Measurements from ENCODE around the gene YRDC.
"Not testable (repeated sequence)": the region's sequence is repeated elsewhere in the genome, so short reads cannot be mapped to it uniquely, and the experiment has no call there.

Gene YRDC

DNA sequence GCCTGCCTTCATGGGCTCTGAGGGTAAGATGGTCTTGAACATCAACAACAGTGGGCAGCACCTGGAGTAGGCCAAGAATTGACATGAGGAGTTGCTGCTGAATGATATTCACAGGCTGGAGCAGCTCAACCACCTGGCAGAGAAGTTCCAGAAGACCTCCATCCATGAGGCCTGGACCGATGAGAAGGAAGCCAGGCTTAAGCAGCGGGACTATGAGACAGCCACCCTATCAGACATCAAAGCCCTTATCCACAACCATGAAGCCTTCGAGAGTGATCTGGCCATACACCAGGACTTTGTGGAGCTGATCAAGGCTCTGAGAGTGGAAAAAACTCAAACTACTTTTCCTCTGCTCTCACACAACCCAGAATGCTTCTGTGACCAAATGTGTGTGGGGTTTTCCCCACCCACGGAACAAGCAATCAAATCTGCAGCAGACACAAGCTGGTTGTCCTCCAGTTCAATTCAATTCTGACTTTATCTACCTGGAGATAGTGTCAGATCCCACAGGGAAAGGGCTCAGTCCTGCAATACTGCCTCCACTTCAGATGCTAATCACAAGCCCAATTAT lies 31.0 kb downstream of the YRDC start:
- DNase-seq: no peak
- no peak overlapping the region for H3K27ac Mint-ChIP-seq
- H3K27me3 Mint-ChIP-seq (ENCODE audit: low read depth, poor library complexity): peaks cover 78% of the 10 kb centered on the region
- TF ChIP-seq, protein P1, sequence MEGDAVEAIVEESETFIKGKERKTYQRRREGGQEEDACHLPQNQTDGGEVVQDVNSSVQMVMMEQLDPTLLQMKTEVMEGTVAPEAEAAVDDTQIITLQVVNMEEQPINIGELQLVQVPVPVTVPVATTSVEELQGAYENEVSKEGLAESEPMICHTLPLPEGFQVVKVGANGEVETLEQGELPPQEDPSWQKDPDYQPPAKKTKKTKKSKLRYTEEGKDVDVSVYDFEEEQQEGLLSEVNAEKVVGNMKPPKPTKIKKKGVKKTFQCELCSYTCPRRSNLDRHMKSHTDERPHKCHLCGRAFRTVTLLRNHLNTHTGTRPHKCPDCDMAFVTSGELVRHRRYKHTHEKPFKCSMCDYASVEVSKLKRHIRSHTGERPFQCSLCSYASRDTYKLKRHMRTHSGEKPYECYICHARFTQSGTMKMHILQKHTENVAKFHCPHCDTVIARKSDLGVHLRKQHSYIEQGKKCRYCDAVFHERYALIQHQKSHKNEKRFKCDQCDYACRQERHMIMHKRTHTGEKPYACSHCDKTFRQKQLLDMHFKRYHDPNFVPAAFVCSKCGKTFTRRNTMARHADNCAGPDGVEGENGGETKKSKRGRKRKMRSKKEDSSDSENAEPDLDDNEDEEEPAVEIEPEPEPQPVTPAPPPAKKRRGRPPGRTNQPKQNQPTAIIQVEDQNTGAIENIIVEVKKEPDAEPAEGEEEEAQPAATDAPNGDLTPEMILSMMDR (IDR thresholded peaks at IDR 0.05): no peak
- H3K4me3 Mint-ChIP-seq: no peak overlapping the region
- no peaks in the 10 kb centered on the region for H3K4me1 Mint-ChIP-seq
- H3K9me3 Mint-ChIP-seq: peaks cover 26% of the 10 kb centered on the region
- no peaks in the 10 kb centered on the region for H3K36me3 Mint-ChIP-seq (ENCODE audit: low read depth)

DNA sequence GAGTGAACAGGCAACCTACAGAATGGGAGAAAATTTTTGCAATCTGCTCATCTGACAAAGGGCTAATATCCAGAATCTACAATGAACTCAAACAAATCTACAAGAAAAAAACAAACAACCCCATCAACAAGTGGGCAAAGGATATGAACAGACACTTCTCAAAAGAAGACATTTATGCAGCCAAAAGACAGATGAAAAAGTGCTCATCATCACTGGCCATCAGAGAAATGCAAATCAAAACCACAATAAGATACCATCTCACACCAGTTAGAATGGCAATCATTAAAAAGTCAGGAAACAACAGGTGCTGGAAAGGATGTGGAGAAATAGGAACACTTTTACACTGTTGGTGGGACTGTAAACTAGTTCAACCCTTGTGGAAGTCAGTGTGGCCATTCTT lies 36.6 kb downstream of the YRDC start:
- not testable (repeated sequence) for H3K4me3 Mint-ChIP-seq
- H3K9me3 Mint-ChIP-seq: peaks cover 26% of the 10 kb centered on the region

DNA sequence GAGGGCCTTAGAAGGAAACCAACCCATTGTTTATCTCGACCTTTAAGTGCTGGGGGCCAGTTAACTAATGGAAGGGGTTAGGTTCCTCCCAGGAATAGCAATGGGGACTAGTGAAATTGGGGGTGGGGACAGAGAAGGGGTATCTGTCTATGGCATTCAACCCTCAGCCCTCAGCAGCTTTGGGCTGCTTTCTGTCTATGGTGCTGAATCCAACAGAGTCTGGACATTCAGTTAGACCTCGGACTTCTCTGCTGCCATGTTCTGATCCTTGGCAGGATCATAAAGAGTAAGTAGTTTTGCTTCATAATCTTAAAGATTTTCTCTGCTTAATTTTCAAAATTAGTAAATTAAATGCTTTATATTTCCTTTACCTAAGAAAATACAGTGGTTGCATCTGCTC lies 40.5 kb downstream of the YRDC start:
- no peaks in the 10 kb centered on the region for H3K36me3 Mint-ChIP-seq (ENCODE audit: low read depth)
- TF ChIP-seq, protein P1 (IDR thresholded peaks at IDR 0.05): no peak
- H3K27ac Mint-ChIP-seq: no peak overlapping the region
- H3K4me1 Mint-ChIP-seq: peaks cover 5% of the 10 kb centered on the region
- H3K9me3 Mint-ChIP-seq: peaks cover 5% of the 10 kb centered on the region
- H3K27me3 Mint-ChIP-seq (ENCODE audit: low read depth, poor library complexity): peaks cover 89% of the 10 kb centered on the region
- H3K4me3 Mint-ChIP-seq: no peak overlapping the region
- no peak for DNase-seq

More for the DNA sequence above, 36.6 kb downstream of the YRDC start:
- H3K27me3 Mint-ChIP-seq (ENCODE audit: low read depth, poor library complexity): peaks cover 75% of the 10 kb centered on the region
- H3K4me1 Mint-ChIP-seq; H3K36me3 Mint-ChIP-seq (ENCODE audit: low read depth); DNase-seq; H3K27ac Mint-ChIP-seq: not testable (repeated sequence)

DNA sequence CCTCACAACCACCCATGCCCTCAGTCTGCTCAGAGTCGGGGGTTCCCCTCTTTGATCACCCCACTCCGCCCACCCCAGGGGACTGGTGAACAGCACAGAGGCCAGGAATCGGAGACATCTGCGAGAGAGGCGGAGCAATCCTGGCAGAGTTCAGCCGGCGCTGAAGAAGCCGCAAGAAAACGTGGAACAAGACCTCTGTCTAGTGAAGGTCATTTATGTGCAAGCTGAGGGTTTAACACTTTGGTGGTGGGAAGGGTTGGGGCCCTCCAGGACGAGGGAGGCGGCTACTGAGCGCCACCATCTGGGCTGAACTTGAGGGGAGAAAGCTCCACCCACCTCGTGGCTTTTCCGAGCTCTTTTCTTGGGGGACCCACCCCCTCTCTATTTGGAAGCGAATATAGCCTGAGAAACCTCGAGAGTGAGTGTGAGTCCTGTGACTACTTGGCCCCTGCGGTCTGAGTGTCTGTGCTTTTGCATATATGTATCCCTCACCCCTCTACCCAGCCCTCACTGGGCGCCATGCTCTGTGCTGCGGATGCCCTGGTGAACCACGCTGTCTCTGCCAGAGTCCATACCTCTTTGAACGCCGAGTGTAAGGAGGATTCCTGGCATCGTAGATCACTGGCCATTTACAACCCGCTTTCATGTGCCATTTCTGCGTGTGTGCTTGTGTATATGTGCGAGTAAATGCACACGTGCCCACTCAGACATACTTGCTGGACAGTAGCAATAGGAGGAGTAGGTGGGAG lies 41.9 kb downstream of the YRDC start:
- no peak for DNase-seq
- H3K27me3 Mint-ChIP-seq (ENCODE audit: low read depth, poor library complexity): peaks cover 98% of the 10 kb centered on the region
- TF ChIP-seq, protein P1 (IDR thresholded peaks at IDR 0.05): no peak
- H3K4me3 Mint-ChIP-seq: no peak overlapping the region
- no peak overlapping the region for H3K27ac Mint-ChIP-seq
- H3K4me1 Mint-ChIP-seq: peaks cover 5% of the 10 kb centered on the region
- peaks cover 5% of the 10 kb centered on the region for H3K9me3 Mint-ChIP-seq
- no peaks in the 10 kb centered on the region for H3K36me3 Mint-ChIP-seq (ENCODE audit: low read depth)

DNA sequence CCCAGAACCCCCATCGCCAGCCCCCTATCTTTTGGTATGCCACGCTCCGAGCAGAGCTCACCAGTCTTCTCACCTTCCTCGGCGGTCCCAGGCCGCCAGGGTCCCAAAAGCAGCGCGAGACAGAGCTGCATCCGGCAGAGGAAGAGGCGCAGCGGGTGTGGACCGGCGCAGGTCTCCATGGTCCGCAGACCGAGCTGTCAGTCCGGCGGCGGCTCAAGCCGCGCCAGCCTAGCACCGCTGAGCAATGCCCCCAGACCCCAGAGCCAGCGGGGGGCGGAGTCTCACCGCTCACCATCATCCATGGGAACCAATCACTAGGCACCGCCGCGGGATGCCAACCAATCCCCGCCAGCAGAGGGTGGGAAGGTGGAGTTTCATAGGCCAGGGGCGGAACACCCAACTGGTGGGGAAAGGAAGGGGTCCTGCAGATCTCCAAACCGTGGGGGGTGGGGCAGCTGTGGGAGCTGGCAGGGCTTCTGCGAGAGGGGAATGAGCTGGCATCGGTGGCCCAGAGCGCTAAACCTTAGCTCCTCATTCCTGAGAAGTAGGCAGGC lies 43.0 kb downstream of the YRDC start, which contains the start of gene EPHA10:
EPHA10 (minus strand) TSS at position 233 of the 554 bp plus-strand sequence; CDS start at position 179, 54 bp downstream.
- Mint-ChIP-seq H3K27me3 (ENCODE audit: low read depth, poor library complexity) (peaks cover 86% of the 10 kb centered on the region), H3K36me3 (ENCODE audit: low read depth) (no peaks in the 10 kb centered on the region), H3K27ac (no peak within 1 kb of the TSS), H3K4me1 (peaks cover 5% of the 10 kb centered on the region), H3K9me3 (peaks cover 5% of the 10 kb centered on the region), H3K4me3 (no peak within 1 kb of the TSS)
- TF ChIP-seq, protein P1 (IDR thresholded peaks at IDR 0.05): no peak
- peak; percentile 26 for DNase-seq

DNA sequence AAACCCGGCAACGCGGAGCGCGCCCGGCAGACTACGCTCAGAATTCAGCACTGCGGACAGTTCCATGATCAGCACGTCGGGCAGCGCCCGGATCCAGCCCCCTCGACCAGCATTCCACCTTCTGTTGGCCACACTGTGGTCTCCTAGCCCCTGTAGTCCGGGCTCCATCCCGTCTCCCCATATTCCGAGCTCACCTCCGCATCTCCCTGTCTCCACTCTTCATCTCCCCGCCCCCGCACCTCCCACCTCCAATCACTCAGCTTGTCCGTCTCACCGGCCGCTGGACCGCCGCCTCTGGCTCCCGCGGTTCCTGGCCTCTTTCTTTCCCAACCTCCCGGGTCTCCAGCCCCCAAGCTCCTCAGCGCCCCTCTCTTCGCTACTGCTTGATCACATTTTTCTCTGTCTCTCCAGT lies 43.6 kb downstream of the YRDC start:
- Mint-ChIP-seq H3K9me3 (peaks cover 5% of the 10 kb centered on the region), H3K36me3 (ENCODE audit: low read depth) (no peaks in the 10 kb centered on the region), H3K27me3 (ENCODE audit: low read depth, poor library complexity) (peaks cover 81% of the 10 kb centered on the region), H3K27ac (no peak overlapping the region), H3K4me1 (peaks cover 5% of the 10 kb centered on the region), H3K4me3 (no peak overlapping the region)
- DNase-seq: peak; percentile 94
- TF ChIP-seq, protein P1 (IDR thresholded peaks at IDR 0.05): no peak
